NT2/D1 (cell line): ENCODE data around the gene APBA2.
"Not testable (repeated sequence)": the region's sequence is repeated elsewhere in the genome, so short reads cannot be mapped to it uniquely, and the experiment has no call there.

ENCODE experiments used
- DNase-seq: peaks from one replicate; pipeline ENCODE4 v3.0.0-alpha.2; 2011; ENCODE audit warnings: low read depth, low spot score
- H3K27me3 ChIP-seq: 2 replicates; pipeline ENCODE4 v1.6.0; 2011; ENCODE audit warnings: mild to moderate bottlenecking; ENCODE audit not compliant: insufficient read length, insufficient read depth
- H3K36me3 ChIP-seq: 2 replicates; pipeline ENCODE4 v1.6.1; 2011; ENCODE audit warnings: mild to moderate bottlenecking, low read length, mixed read lengths; ENCODE audit not compliant: insufficient read depth, insufficient read length
- H3K4me1 ChIP-seq: 2 replicates; pipeline ENCODE4 v1.5.1; 2011; ENCODE audit not compliant: insufficient read depth, insufficient read length
- H3K4me3 ChIP-seq: 2 replicates; pipeline ENCODE4 v1.5.1; 2011; ENCODE audit warnings: low read depth; ENCODE audit not compliant: insufficient read length
- H3K9ac ChIP-seq: 2 replicates; pipeline ENCODE4 v1.6.0; 2011; ENCODE audit warnings: low read depth; ENCODE audit not compliant: insufficient read length
- H3K9me3 ChIP-seq: 2 replicates; pipeline ENCODE4 v1.5.1; 2011; ENCODE audit warnings: mild to moderate bottlenecking, low read length; ENCODE audit not compliant: insufficient read depth
- SUZ12 ChIP-seq: IDR thresholded peaks from 2 replicates; pipeline ENCODE4 v1.6.1; 2011; ENCODE audit not compliant: insufficient read length, insufficient read depth; ENCODE audit errors: extremely low read depth
- YY1 ChIP-seq: IDR thresholded peaks from 2 replicates; pipeline ENCODE4 v1.6.1; 2011; ENCODE audit not compliant: insufficient read length, insufficient read depth
- ZNF274 ChIP-seq: IDR thresholded peaks from 2 replicates; pipeline ENCODE4 v1.6.1; 2011; ENCODE audit warnings: mild to moderate bottlenecking, low read depth, low read length

The APBA2 gene

DNA sequence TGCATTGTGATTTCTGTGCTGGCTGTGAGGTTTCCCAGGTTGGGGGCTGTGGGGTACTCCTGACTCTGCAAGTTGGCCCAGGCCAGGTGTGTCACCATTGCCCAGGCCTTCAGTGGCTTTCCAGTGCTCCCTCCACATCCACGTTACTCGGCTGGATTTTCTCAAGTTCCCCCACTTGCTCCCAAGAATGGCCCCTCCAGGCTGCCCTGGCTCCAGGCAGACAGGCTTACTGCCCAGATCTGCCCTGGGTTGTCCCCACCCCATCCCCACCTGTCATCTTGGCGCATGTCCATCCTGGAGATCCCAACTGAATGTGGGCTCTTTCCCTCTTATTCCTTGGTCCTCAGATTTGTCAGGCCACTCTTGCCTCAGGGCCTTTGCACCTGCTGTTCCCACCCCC lies 3.6 kb downstream of the APBA2 start:
- no peaks in the 10 kb centered on the region for H3K36me3 ChIP-seq
- H3K27me3 ChIP-seq: peaks cover 27% of the 10 kb centered on the region
- H3K4me1 ChIP-seq: peaks cover 9% of the 10 kb centered on the region
- no peak overlapping the region for H3K9ac ChIP-seq
- H3K9me3 ChIP-seq: no peaks in the 10 kb centered on the region
- no peak overlapping the region for H3K4me3 ChIP-seq
- TF ChIP-seq SUZ12 (no peak), YY1 (no peak), ZNF274 (no peak)
- DNase-seq: no peak

DNA sequence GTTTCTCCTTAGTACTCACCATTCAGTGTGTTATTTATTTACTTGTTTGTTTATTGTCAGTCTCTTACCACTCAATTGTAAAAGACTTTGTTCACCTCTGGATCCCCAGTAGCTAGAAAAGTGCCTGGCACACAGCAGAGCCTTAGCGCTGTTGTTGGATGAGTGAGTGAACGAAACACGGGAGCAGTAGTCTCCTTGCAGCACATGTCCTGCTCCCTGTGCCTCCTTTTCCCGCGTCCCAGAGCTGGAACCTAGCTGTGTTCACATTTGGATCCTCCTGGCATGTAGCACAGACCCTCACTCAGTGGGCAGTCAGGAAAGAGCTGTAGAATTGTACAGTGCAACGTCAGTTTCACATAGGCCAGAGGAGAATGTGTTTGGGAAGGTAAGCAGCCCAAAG lies 4.1 kb downstream of the APBA2 start:
- not testable (repeated sequence) for H3K9me3 ChIP-seq, H3K4me3 ChIP-seq, DNase-seq, H3K36me3 ChIP-seq, H3K4me1 ChIP-seq, H3K9ac ChIP-seq
- H3K27me3 ChIP-seq: peaks cover 21% of the 10 kb centered on the region

DNA sequence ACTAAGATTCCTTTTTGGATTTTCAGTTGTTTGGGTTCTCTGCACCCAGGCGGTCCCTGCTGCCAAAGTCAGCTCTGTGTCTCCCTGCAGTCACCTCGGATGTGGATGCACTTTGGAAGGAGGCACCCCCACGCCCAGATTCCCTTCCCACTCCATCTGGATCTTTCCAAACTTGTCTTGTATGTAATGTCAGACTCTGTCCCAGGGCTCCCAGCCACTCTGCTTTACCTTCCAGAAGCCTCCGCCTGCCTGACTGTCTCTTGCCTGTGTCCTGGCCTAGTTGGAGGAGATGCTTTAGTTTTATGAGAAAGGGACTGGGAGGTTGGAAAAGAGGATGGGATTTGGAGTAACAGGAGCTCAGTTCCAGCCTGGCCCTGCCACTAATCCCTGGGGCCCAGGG lies 4.5 kb downstream of the APBA2 start:
- not testable (repeated sequence) for H3K4me1 ChIP-seq, H3K9ac ChIP-seq, H3K9me3 ChIP-seq, H3K36me3 ChIP-seq, DNase-seq, H3K4me3 ChIP-seq
- H3K27me3 ChIP-seq: peaks cover 17% of the 10 kb centered on the region

DNA sequence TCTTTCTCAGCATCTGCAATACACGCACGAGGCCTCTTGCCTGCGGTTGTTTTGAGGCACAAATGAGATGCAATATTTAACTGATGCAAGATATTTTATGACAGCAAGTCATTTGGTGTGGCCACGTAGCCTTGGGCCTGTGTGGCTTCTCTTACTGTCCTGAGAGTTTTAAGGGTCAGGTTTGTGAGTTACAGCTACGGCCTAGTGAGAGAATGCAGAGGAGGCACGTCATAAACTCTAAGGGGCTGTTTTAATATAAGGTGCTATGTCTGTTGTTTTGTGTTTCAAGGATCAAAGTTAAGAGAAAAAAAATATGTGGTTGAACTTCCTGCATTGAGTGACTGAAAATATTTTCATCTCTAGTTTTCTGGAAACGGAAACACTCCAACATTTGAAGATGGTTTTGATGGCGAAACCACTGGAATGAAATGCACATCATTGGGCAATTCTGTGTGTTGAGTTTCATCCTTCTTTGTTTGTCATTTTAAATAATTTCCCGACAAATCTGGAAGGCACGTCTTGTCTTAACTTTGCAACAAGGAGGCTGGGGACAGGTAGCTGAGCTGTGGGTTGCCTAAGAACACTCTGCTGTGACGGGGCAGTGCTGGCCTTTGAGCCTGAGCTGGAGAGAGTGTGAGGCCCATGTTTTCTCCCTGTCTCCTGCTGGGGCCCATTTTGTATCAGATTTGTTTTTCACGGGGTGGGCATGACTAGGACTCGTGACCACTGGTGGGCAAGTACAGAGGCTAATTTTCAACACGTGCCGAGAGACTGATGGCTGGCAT lies 5.1 kb downstream of the APBA2 start:
- no peak for TF ChIP-seq YY1
- TF ChIP-seq ZNF274: no peak
- no peaks in the 10 kb centered on the region; the same call in 1 of the 2 replicates for H3K9me3 ChIP-seq
- DNase-seq: no peak
- no peak overlapping the region for H3K4me3 ChIP-seq
- no peak overlapping the region for H3K9ac ChIP-seq
- peaks cover 13% of the 10 kb centered on the region for H3K27me3 ChIP-seq
- H3K4me1 ChIP-seq: no peaks in the 10 kb centered on the region
- H3K36me3 ChIP-seq: no peaks in the 10 kb centered on the region

DNA sequence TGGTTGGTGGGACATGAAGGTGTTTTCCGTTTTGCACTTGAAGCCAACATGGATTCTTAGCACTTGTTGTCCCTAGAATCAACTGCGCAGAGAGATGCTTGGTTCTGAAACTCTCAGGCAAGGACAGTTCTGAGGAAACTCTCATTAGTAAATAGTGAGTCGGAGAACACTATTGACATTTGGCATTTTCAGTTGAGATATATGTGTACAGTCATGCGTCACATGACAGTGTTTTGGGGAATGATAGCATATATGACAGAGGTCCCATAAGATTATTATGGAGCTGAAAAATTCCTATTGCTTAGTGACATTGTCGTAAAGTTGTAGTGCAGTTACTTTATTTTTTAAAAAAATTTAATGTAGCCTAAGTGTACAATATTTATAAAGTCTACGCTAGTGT lies 5.8 kb downstream of the APBA2 start:
- no peak for DNase-seq
- TF ChIP-seq ZNF274 (no peak), SUZ12 (no peak), YY1 (no peak)
- no peaks in the 10 kb centered on the region for H3K4me1 ChIP-seq
- no peak overlapping the region for H3K9ac ChIP-seq
- H3K4me3 ChIP-seq: no peak overlapping the region
- H3K36me3 ChIP-seq: no peaks in the 10 kb centered on the region
- peaks cover 10% of the 10 kb centered on the region for H3K27me3 ChIP-seq
- H3K9me3 ChIP-seq: peaks cover 3% of the 10 kb centered on the region; the same call in 1 of the 2 replicates

DNA sequence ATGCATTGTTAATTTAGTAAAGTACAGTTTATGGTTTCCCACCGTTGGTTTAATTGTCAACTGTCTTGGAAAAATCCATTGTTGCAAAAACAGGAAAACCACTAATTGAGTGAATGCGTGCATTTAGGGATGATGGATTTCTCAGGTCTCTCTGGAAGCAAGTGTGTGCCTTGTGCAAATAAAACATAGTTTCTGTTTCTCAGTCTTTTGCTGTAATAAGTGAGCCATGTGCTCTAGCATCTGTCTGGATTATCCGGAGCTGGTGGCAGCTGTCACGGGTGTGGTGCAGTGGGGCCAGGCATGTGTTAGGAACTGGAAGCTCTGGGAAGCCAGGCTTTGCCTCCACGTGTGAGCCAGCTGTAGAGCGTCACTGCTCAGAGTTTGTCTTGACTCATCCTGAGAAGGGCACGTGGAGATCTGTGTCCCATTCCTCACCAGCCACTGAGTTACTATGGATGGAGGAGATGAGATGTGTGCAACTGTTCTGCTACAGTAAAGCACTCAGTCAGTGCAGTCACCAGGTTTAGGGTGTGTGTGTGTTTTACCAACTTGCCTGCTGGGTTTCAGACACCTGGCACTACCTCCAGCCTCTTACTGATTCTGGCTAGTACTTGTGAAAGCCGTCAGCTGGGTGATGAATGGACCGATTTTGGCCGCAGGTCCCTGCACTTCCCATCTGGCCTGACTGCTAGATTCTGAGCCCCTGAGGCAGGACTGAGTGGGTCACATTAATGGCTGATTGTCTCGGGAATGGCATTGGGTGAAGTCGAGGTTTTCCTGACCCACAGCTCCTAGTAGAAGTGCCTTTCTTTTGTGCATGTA lies 7.2 kb downstream of the APBA2 start:
- no peaks in the 10 kb centered on the region for H3K36me3 ChIP-seq
- no peak for TF ChIP-seq SUZ12
- no peak for TF ChIP-seq ZNF274
- TF ChIP-seq YY1: no peak
- H3K4me3 ChIP-seq: no peak overlapping the region
- no peaks in the 10 kb centered on the region for H3K27me3 ChIP-seq
- H3K9me3 ChIP-seq: peaks cover 17% of the 10 kb centered on the region; the same call in 1 of the 2 replicates
- no peaks in the 10 kb centered on the region for H3K4me1 ChIP-seq
- no peak overlapping the region for H3K9ac ChIP-seq
- no peak for DNase-seq

DNA sequence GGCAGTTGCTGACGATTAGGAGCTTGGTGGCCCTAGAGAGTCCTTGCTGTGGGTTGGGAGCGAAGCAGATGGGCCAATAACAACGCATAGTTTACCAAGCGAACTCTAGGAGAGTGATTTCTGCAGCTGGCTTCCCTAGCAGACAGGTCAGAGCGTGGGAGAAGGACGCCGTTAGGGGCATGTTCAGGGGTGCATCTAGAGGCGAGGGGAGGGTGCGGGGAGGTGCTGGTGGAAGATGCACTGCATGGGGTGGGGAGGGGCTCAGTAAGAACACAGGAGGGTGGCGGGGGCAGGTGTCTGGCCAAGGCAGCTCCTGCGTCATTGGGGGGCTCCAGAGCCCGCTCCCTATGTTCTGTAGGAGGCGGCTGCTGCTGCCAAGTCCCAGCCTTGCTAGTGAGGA lies 8.9 kb downstream of the APBA2 start:
- Histone ChIP-seq H3K9ac (no peak overlapping the region), H3K4me1 (no peaks in the 10 kb centered on the region), H3K9me3 (peaks cover 17% of the 10 kb centered on the region; the same call in 1 of the 2 replicates), H3K4me3 (no peak overlapping the region), H3K27me3 (no peaks in the 10 kb centered on the region), H3K36me3 (no peaks in the 10 kb centered on the region)
- DNase-seq: no peak
- TF ChIP-seq YY1 (no peak), SUZ12 (no peak), ZNF274 (no peak)
